ENCODE data around the gene MAPK6.
A peak's percentile ranks its signal among the peaks of the same experiment; 100 is the strongest.
"Not testable (repeated sequence)": the region's sequence is repeated elsewhere in the genome, so short reads cannot be mapped to it uniquely, and the experiment has no call there.

Gene MAPK6

DNA sequence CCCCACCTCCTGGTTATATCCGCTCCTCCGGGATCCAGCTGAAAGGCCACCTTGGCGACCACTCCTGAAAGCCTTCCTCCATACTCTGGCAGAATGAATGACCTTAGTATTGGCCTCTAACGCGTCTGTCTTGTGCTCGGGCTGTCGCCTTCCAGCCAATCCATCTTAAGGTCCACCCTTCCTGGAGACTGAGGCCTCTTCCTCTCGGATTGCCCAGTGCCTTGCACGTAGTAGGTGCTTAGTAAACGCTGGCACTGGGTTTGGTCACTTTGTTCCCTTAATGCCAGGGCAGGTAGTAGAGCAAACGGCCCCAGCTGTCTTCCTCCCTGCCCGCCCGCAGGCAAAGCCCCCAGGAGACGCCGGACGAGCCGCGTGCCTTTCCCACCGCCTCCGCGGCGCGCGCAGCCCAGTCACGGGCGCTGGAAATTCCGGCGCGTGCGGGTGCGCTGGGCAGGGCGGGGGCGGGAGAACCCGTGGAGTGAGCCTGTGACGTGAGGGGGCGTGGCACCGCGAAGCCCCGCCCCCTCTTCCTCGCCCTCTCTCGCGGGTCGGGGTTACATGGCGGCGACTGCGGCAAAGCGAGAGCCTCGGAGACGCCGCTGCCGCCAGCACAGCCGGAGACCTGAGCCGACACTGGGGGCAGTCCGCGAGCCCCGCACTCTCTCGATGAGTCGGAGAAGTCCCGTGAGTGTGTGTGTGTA, at the start of gene MAPK6:
Gene MAPK6 (plus strand): TSS at position 527 of the 701 bp plus-strand sequence. CDS start 27,242 bp downstream, outside the sequence.
- no peaks in the 10 kb centered on the region for H3K27me3 Mint-ChIP-seq
- H3K4me3 Mint-ChIP-seq = peak within 1 kb of the TSS; percentile 94
- H3K27ac Mint-ChIP-seq = peak within 1 kb of the TSS; percentile 99
- peak; percentile 97 for DNase-seq
- H3K36me3 Mint-ChIP-seq (ENCODE audit: low read depth) = peaks cover 24% of the 10 kb centered on the region
- H3K9me3 Mint-ChIP-seq = no peaks in the 10 kb centered on the region
- peaks cover 49% of the 10 kb centered on the region for H3K4me1 Mint-ChIP-seq (ENCODE audit: low read depth)

DNA sequence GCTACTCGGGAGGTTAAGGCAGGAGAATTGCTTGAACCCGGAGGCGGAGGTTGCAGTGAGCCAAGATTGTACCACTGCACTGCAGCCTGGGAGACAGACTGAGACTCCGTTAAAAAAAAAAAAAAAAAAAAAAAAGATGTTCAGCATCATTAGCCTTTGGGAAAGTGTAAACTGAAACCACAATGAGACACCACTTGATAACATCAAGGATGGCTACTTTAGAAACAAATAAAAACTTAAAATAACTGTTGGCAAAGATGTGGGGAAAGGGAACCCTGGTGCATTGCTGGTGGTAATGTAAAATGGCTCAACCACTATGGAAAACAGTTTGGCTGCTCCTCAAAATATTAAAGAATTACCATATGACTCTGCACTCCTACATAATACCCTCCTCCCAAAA, 49.3 kb upstream of the MAPK6 start:
- H3K27ac Mint-ChIP-seq = peak overlapping the region; percentile 61
- peak overlapping the region; percentile 93 for H3K4me3 Mint-ChIP-seq
- DNase-seq = no peak
- H3K9me3 Mint-ChIP-seq = peaks cover 8% of the 10 kb centered on the region
- peaks cover 52% of the 10 kb centered on the region for H3K36me3 Mint-ChIP-seq (ENCODE audit: low read depth)
- peaks cover 2% of the 10 kb centered on the region for H3K27me3 Mint-ChIP-seq
- peaks cover 46% of the 10 kb centered on the region for H3K4me1 Mint-ChIP-seq (ENCODE audit: low read depth)

DNA sequence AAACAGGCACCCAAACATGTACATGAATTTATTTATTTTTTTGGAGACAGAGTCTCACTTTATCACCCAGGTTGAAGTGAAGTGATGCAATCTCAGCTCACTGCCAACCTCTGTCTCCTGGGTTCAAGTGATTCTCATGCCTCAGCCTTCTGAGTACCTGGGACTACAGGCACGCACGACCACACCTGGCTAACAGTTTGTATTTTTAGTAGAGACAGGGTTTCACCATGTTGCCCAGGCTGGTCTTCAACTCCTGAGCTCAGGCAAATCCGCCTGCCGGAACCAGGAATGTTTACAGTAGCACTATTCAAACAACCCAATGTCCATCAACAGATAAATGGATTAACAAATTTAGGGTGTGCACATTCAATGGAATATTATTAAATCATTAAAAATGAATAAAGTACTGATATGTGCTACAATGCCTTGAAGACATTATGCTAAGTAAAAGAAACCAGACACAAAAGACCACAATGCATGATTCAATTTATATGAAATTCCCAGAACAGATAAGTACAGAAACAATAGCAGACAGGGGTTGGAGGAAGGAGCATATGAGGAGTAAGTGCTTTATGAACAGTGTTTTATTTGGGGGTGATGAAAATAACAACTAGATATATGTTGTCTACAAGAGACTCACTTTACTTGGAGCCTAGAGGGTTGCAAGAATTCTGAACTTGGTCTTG, 48.7 kb upstream of the MAPK6 start:
- H3K4me1 Mint-ChIP-seq (ENCODE audit: low read depth) = peaks cover 42% of the 10 kb centered on the region
- H3K36me3 Mint-ChIP-seq (ENCODE audit: low read depth) = peaks cover 47% of the 10 kb centered on the region
- peak overlapping the region; percentile 96 for H3K27ac Mint-ChIP-seq
- peaks cover 2% of the 10 kb centered on the region for H3K27me3 Mint-ChIP-seq
- DNase-seq = no peak
- peaks cover 8% of the 10 kb centered on the region for H3K9me3 Mint-ChIP-seq
- H3K4me3 Mint-ChIP-seq = peak overlapping the region; percentile 93

DNA sequence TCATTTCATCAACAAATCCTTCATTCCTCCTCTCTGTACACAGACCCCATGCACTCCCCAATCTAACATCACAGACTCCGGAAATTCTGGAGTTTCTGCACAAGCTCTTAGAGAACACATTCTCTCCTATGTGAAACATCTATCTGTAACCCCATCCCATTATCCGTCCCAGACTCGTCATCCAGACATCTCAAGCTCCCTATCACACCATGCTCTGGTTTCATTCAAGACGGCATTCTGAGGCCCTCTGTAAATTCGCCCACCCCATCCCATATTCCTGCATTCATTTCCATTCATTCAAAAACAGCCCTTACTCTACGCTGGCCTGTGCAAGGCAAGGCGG, 48.0 kb upstream of the MAPK6 start:
- peaks cover 35% of the 10 kb centered on the region for H3K4me1 Mint-ChIP-seq (ENCODE audit: low read depth)
- peaks cover 8% of the 10 kb centered on the region for H3K9me3 Mint-ChIP-seq
- H3K27me3 Mint-ChIP-seq = peaks cover 2% of the 10 kb centered on the region
- H3K36me3 Mint-ChIP-seq (ENCODE audit: low read depth) = peaks cover 40% of the 10 kb centered on the region
- no peak for DNase-seq
- H3K4me3 Mint-ChIP-seq = peak overlapping the region; percentile 93
- peak overlapping the region; percentile 96 for H3K27ac Mint-ChIP-seq

DNA sequence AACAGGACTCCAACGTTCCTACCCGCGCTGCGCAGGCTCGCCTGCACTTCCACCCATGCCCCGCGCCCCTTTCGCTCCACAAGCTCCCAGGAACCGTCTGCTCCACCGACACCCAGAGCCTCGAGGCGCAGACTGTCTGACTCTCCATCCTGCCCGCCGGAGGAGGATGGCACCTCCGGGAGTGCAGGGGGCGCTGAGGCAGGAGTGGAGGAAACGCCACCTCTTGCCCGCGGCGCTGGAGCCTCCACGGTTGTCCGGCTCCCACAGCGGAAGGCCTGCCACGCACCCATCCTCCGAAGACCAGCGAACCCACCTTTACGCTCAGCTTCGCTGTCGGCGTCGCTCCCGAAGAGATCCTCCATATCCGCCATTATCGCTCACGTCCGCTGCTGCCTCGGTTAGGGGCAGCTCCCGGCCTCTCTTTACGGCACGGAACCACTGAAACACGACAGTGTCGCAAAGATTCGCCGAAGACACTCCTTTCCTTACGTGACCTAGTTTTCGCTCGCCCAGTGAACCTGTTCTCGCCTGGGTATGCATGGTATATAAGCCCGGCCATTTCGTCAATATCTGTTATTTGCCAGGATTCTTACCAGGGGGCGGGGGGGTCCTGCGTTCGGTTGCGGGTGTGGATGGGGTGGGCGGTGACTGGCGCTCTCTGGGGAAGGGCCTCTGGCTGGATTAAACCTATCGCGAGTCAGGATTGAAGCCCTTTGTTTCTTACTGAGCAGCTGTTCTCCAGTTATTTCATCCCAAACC, 47.5 kb upstream of the MAPK6 start, which contains the start of gene LEO1:
Gene LEO1 (minus strand): TSS at position 404 of the 759 bp plus-strand sequence. CDS start 33 bp downstream, at position 371.
- peak within 1 kb of the TSS; percentile 93 for H3K4me3 Mint-ChIP-seq
- H3K27me3 Mint-ChIP-seq = peaks cover 2% of the 10 kb centered on the region
- H3K27ac Mint-ChIP-seq = peak within 1 kb of the TSS; percentile 96
- peaks cover 35% of the 10 kb centered on the region for H3K36me3 Mint-ChIP-seq (ENCODE audit: low read depth)
- peak; percentile 86 for DNase-seq
- H3K4me1 Mint-ChIP-seq (ENCODE audit: low read depth) = peaks cover 31% of the 10 kb centered on the region
- peaks cover 8% of the 10 kb centered on the region for H3K9me3 Mint-ChIP-seq

DNA sequence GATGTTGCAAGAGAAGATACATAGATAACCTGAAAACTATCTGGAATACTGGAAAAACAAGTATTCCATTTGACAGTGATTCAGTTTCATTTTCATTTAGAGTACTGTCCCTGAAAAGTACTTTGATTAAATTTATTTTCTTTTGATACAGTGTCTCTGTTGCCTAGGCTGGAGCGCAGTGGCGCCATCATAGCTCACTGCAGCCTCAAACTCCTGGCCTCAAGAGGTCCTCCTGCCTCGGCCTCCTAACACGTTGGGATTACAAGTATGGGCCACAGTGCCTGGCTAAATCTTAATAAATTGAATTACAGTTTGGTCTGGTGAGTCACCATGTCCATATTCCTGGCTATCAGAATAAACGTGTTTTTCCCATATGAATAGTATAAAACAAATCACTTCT, 45.8 kb upstream of the MAPK6 start:
- Mint-ChIP-seq H3K27ac (peak overlapping the region; percentile 14), H3K9me3 (no peaks in the 10 kb centered on the region), H3K4me3 (peak overlapping the region; percentile 38), H3K4me1 (ENCODE audit: low read depth) (peaks cover 26% of the 10 kb centered on the region), H3K36me3 (ENCODE audit: low read depth) (peaks cover 22% of the 10 kb centered on the region), H3K27me3 (peaks cover 2% of the 10 kb centered on the region)
- DNase-seq = no peak

DNA sequence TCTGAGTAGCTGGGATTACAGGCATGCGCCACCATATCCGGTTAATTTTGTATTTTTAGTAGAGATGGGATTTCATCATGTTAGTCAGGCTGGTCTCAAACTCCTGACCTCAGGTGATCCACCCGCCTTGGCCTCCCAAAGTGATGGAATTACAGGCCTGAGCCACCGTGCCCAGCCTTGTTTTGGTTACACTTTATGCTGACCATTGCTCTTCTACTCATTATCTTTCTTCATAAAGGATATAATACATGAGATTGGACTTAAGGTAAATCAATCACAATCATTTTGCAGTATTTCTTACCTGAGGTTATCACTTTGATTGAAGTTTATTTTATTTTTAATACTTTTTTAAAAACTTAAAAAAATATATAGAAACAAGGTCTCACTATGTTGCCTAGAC, 45.2 kb upstream of the MAPK6 start:
- Mint-ChIP-seq H3K36me3 (ENCODE audit: low read depth) (peaks cover 20% of the 10 kb centered on the region), H3K27me3 (peaks cover 2% of the 10 kb centered on the region), H3K27ac (no peak overlapping the region), H3K9me3 (no peaks in the 10 kb centered on the region), H3K4me3 (no peak overlapping the region), H3K4me1 (ENCODE audit: low read depth) (peaks cover 26% of the 10 kb centered on the region)
- DNase-seq = no peak

DNA sequence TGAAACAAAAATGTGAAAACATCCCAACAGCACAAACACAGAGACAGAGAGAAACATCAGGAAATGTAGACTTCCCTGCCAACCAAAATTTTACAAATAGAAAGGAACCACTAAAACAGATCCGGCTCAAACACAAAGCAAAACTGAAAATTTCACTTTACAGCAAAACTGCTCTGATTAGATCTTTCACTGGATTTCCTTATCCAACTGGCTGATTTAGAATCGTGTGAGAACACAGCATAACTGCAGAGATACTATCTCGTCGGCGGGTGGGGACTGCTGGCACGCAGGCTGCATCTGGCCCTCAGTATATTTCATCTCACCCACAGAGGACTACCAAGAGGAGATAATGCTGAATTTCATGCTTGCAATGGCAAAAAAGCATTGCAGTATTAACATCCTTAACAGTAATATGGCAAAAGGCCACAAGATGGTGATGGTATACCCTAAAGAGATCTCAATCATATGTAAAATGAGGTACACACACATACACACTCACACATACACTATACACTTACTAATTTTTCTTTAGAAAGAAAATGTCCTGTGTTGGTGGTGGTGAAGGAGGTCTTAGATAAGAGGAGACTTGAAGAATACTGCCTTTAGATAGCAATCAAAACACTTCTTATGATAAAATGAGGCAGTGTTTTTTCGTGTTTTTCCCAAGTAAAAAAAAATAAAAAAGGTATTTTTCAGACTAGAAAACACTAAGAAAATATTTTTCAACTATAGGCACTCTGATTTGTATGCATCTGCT, 36.8 kb upstream of the MAPK6 start:
- H3K27me3 Mint-ChIP-seq = no peaks in the 10 kb centered on the region
- H3K27ac Mint-ChIP-seq = peak overlapping the region; percentile 89
- H3K4me1 Mint-ChIP-seq (ENCODE audit: low read depth) = peaks cover 15% of the 10 kb centered on the region
- no peaks in the 10 kb centered on the region for H3K36me3 Mint-ChIP-seq (ENCODE audit: low read depth)
- no peaks in the 10 kb centered on the region for H3K9me3 Mint-ChIP-seq
- peak overlapping the region; percentile 56 for H3K4me3 Mint-ChIP-seq
- DNase-seq = peak; percentile 55

DNA sequence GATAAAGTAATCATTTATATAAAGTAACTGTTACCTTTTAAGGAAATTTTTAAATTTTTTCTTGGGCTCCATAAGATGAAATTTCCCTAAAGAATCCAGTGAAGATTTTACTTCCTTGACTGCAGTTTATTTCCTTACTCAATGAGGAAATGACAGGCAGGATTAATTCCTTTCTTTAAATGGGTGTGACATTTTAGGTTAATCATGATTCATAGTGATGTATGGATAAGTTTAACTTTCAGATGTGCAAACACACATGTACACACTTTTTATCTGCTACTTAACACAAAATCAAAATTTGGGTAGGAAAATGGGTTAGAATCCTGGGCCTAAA, 36.3 kb upstream of the MAPK6 start:
- peaks cover 15% of the 10 kb centered on the region for H3K4me1 Mint-ChIP-seq (ENCODE audit: low read depth)
- no peak for DNase-seq

DNA sequence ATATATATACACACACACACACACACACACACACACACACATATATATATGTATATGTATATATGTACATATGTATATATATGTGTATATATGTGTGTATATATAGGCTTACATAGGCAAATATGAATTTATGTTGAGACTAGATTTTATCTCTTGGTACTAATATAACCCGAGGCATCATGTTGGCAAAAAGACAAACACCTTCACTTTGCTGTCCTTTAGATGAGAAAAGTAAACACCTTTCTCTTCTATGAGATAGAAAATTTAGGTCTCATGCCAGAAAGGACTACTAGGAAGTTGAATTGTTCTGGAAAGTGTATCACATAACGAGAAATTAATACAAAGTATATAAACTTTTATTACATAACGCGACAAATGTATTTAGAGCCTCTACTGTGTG, 27.9 kb upstream of the MAPK6 start:
- Mint-ChIP-seq H3K9me3 (no peaks in the 10 kb centered on the region), H3K4me1 (ENCODE audit: low read depth) (no peaks in the 10 kb centered on the region), H3K4me3 (no peak overlapping the region), H3K36me3 (ENCODE audit: low read depth) (no peaks in the 10 kb centered on the region), H3K27me3 (no peaks in the 10 kb centered on the region), H3K27ac (no peak overlapping the region)
- no peak for DNase-seq

More for the DNA sequence above, 36.3 kb upstream of the MAPK6 start:
- Mint-ChIP-seq H3K4me3 (no peak overlapping the region), H3K27me3 (no peaks in the 10 kb centered on the region), H3K27ac (peak overlapping the region; percentile 40), H3K9me3 (no peaks in the 10 kb centered on the region), H3K36me3 (ENCODE audit: low read depth) (no peaks in the 10 kb centered on the region)

DNA sequence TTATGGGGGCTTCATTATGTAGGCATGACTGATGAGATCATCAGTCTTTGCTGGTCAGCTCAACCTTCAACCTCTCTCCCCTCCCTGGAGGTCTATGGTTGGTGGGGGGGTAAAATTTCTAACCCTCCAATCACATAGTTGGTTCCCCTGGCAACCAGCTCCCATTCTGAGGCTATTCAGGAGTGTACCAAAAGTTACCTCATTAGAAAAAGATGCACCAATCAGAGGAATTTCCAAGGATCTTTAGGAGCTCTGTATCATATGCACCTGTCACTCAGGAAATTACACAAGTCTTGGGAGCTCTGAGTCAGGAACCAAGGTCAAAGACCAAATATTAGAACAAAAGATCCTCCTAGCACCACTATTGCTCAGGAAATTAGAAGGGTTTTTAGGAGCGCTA, 26.1 kb upstream of the MAPK6 start:
- Mint-ChIP-seq H3K4me3 (no peak overlapping the region), H3K27ac (no peak overlapping the region), H3K4me1 (ENCODE audit: low read depth) (no peaks in the 10 kb centered on the region), H3K27me3 (no peaks in the 10 kb centered on the region), H3K9me3 (no peaks in the 10 kb centered on the region), H3K36me3 (ENCODE audit: low read depth) (no peaks in the 10 kb centered on the region)
- no peak for DNase-seq

DNA sequence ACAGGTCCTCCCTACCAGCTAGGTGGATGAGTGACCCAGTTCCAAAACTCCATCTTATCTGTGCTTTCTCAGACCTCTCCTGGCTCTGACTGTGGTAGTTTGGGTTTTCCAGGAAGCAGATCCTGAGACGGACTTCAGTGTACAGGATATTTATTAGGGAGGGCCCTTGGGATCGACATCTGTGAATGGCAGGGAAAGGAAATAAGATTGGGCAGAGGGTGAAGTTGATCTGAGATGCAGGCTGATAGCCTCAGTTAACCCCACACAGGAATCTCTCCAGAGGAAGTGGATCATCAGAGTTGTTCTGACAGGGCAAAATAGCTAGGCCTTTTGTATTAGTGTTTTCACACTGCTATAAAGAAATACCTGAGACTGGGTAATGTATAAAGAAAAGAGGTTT, 16.7 kb upstream of the MAPK6 start:
- peak overlapping the region; percentile 9 for H3K27ac Mint-ChIP-seq
- peaks cover 45% of the 10 kb centered on the region for H3K4me1 Mint-ChIP-seq (ENCODE audit: low read depth)
- H3K9me3 Mint-ChIP-seq = peaks cover 2% of the 10 kb centered on the region
- DNase-seq = no peak
- no peak overlapping the region for H3K4me3 Mint-ChIP-seq
- no peaks in the 10 kb centered on the region for H3K27me3 Mint-ChIP-seq
- H3K36me3 Mint-ChIP-seq (ENCODE audit: low read depth) = no peaks in the 10 kb centered on the region

DNA sequence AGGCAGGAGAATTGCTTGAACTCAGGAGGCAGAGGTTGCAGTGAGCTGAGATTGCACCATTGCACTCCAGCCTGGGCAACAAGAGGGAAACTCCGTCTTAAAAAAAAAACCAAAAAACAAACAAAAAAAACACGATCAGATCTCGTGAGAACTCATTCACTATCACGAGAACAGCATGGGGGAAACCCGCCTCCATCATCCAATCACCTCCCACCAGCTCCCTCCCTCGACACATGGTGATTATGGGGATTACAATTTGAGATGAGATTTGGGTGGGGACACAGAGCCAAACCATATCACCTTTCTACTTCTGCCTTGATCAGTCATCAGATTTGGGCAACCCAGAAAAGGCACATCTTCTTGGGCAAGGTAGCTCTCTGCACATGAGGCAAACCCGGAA, 15.9 kb upstream of the MAPK6 start:
- not testable (repeated sequence) for DNase-seq; H3K4me3 Mint-ChIP-seq; H3K9me3 Mint-ChIP-seq; H3K27ac Mint-ChIP-seq; H3K36me3 Mint-ChIP-seq (ENCODE audit: low read depth); H3K27me3 Mint-ChIP-seq
- H3K4me1 Mint-ChIP-seq (ENCODE audit: low read depth) = peaks cover 50% of the 10 kb centered on the region

DNA sequence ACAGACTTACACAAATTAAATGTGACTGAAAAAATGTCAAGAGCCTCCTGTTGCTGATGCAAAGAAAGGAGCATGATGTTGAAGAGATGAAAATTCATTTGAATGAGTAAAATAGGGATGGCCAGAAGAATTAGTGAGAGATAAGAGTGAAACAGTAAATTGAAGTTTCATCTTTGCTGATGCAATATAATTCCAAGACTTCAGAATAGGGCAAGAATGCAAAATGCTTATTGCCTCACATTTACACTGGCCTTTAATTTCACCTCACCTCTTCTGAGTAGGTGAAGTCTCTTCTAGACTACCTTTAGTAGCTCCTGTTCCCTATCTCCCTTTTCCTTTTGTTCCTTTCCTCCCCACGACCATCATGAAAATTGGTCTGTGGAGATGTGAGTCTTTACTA, 15.3 kb upstream of the MAPK6 start:
- Mint-ChIP-seq H3K36me3 (ENCODE audit: low read depth) (no peaks in the 10 kb centered on the region), H3K27ac (no peak overlapping the region), H3K9me3 (peaks cover 2% of the 10 kb centered on the region), H3K4me3 (no peak overlapping the region), H3K27me3 (no peaks in the 10 kb centered on the region), H3K4me1 (ENCODE audit: low read depth) (peaks cover 56% of the 10 kb centered on the region)
- DNase-seq = no peak
